DOHH2 (cell line): ENCODE data around the gene RPL10.
A peak's percentile ranks its signal among the peaks of the same experiment; 100 is the strongest.
"Not testable (repeated sequence)": the region's sequence is repeated elsewhere in the genome, so short reads cannot be mapped to it uniquely, and the experiment has no call there.

Experiments
- H3F3A ChIP-seq: fragments of 200-600 bp; sonication (generic), shearing (Covaris generic); 2 replicates; pipeline ENCODE4 v1.6.0; 2016; ENCODE audit warnings: antibody characterized with exemption, mild to moderate bottlenecking; ENCODE audit not compliant: control insufficient read depth, insufficient read depth
- H3K27ac ChIP-seq: fragments of 200-600 bp; sonication (generic); 2 replicates; pipeline ENCODE4 v1.5.1; 2014; ENCODE audit warnings: low read depth, mild to moderate bottlenecking, low read length, moderate library complexity
- H3K27me3 ChIP-seq: fragments of 200-600 bp; sonication (generic); 2 replicates; pipeline ENCODE4 v1.6.1; 2014; ENCODE audit warnings: mild to moderate bottlenecking, low read length, mixed read lengths; ENCODE audit not compliant: control insufficient read depth
- H3K36me3 ChIP-seq: fragments of 200-600 bp; sonication (generic); 2 replicates; pipeline ENCODE4 v1.6.1; 2014; ENCODE audit warnings: mild to moderate bottlenecking, low read length, moderate library complexity, mixed read lengths; ENCODE audit not compliant: control insufficient read depth
- H3K4me1 ChIP-seq: fragments of 200-600 bp; sonication (generic); 2 replicates; pipeline ENCODE4 v1.6.1; 2014; ENCODE audit warnings: mild to moderate bottlenecking, low read length, mixed read lengths; ENCODE audit not compliant: control insufficient read depth
- H3K4me2 ChIP-seq: fragments of 200-600 bp; sonication (generic); 2 replicates; pipeline ENCODE4 v1.6.0; 2014; ENCODE audit warnings: mild to moderate bottlenecking, low read length, moderate library complexity
- H3K4me3 ChIP-seq: fragments of 200-600 bp; sonication (generic); 2 replicates; pipeline ENCODE4 v1.5.1; 2014; ENCODE audit warnings: mild to moderate bottlenecking, low read length, mixed read lengths
- H3K79me2 ChIP-seq: fragments of 200-600 bp; sonication (generic); 2 replicates; pipeline ENCODE4 v1.6.1; 2014; ENCODE audit warnings: mild to moderate bottlenecking, low read length, mixed read lengths; ENCODE audit not compliant: control insufficient read depth
- H3K9me2 ChIP-seq: fragments of 200-600 bp; sonication (generic); replicated peaks from 2 replicates; pipeline ENCODE4 v1.6.1; 2014; ENCODE audit warnings: mild to moderate bottlenecking, low read length, mixed read lengths; ENCODE audit not compliant: control insufficient read depth
- H3K9me3 ChIP-seq: fragments of 200-600 bp; sonication (generic); 2 replicates; pipeline ENCODE4 v1.6.1; 2014; ENCODE audit warnings: antibody characterized with exemption, low read length, mixed read lengths; ENCODE audit not compliant: control insufficient read depth, insufficient read depth
- H4K20me1 ChIP-seq: fragments of 200-600 bp; sonication (generic); 2 replicates; pipeline ENCODE4 v1.6.0; 2014; ENCODE audit warnings: low read depth, mild to moderate bottlenecking, antibody characterized with exemption, low read length, moderate library complexity; ENCODE audit not compliant: control insufficient read depth, insufficient read depth
- CTCF ChIP-seq: fragments of 200-600 bp; sonication (generic); IDR thresholded peaks from one replicate; pipeline ENCODE4 v1.5.1; 2014; ENCODE audit warnings: antibody characterized with exemption, mild to moderate bottlenecking, low read depth, low read length; ENCODE audit not compliant: poor library complexity, severe bottlenecking
- EZH2phosphoT487 ChIP-seq: fragments of 200-600 bp; sonication (generic); IDR thresholded peaks from 2 replicates; pipeline ENCODE4 v1.6.1; 2017; ENCODE audit warnings: borderline replicate concordance, mild to moderate bottlenecking, antibody characterized with exemption, low read length, moderate library complexity, mixed read lengths

Gene RPL10

GRCh38 chrX:154399527-154400368 lies 1.6 kb downstream of the RPL10 start:
- Histone ChIP-seq H3F3A (peaks cover 29% of the 10 kb centered on the region), H3K9me3 (no peaks in the 10 kb centered on the region), H3K9me2 (no peaks in the 10 kb centered on the region), H3K4me2 (peak overlapping the region; percentile 86), H3K79me2 (peaks cover 28% of the 10 kb centered on the region), H3K27me3 (no peaks in the 10 kb centered on the region), H3K27ac (peak overlapping the region; percentile 93), H3K4me3 (peak overlapping the region; percentile 95), H4K20me1 (no peaks in the 10 kb centered on the region), H3K36me3 (peaks cover 33% of the 10 kb centered on the region), H3K4me1 (peaks cover 17% of the 10 kb centered on the region)
- TF ChIP-seq CTCF (no peak), EZH2phosphoT487 (no peak)

GRCh38 chrX:154400369-154400817 lies 2.2 kb downstream of the RPL10 start:
- H3K9me3 ChIP-seq, H3K4me3 ChIP-seq, H4K20me1 ChIP-seq, H3K27me3 ChIP-seq, H3K9me2 ChIP-seq, H3K27ac ChIP-seq: not testable (repeated sequence)
- Histone ChIP-seq H3K79me2 (peaks cover 28% of the 10 kb centered on the region), H3K36me3 (peaks cover 33% of the 10 kb centered on the region), H3K4me1 (peaks cover 17% of the 10 kb centered on the region), H3K4me2 (peak overlapping the region; percentile 86; the same call in 1 of the 2 replicates), H3F3A (peaks cover 29% of the 10 kb centered on the region)

GRCh38 chrX:154401045-154401799 lies 3.0 kb downstream of the RPL10 start:
- no peaks in the 10 kb centered on the region for H3K9me2 ChIP-seq
- H3F3A ChIP-seq = peaks cover 29% of the 10 kb centered on the region
- H3K79me2 ChIP-seq = peaks cover 28% of the 10 kb centered on the region
- no peak overlapping the region for H3K4me3 ChIP-seq
- no peak overlapping the region for H3K4me2 ChIP-seq
- no peak overlapping the region for H3K27ac ChIP-seq
- H3K27me3 ChIP-seq = no peaks in the 10 kb centered on the region
- H3K9me3 ChIP-seq = no peaks in the 10 kb centered on the region
- H3K36me3 ChIP-seq = peaks cover 33% of the 10 kb centered on the region
- no peaks in the 10 kb centered on the region for H4K20me1 ChIP-seq
- TF ChIP-seq EZH2phosphoT487 (no peak), CTCF (no peak)
- peaks cover 17% of the 10 kb centered on the region for H3K4me1 ChIP-seq
